RWPE1 (cell line): ENCODE results near the gene C2orf74.

Experiments
- CTCF ChIA-PET: fragments of 350-600 bp; sonication (Branson Sonifier 250); formaldehyde crosslinking; extraction: SDS; loops from one replicate; lab custom pipeline; 2021; lab: Yijun Ruan, JAX
- POLR2A ChIA-PET: fragments of 400-600 bp; formaldehyde crosslinking; extraction: SDS; loops from one replicate; lab custom pipeline; 2020; ENCODE audit warnings: antibody characterized with exemption; ENCODE audit not compliant: low non-redundant PET; lab: Yijun Ruan, JAX
- DNase-seq: peaks from one replicate; pipeline ENCODE4 v3.0.0; 2012; ENCODE audit warnings: low spot score
- H3K27ac ChIP-seq: fragments of 450-650 bp; 2 replicates; pipeline ENCODE4 v1.5.1; 2017
- CTCF ChIP-seq: fragments of 450-650 bp; conservative IDR thresholded peaks from 2 replicates; pipeline ENCODE4 v1.5.1; 2017; ENCODE audit warnings: low read depth, mild to moderate bottlenecking

The C2orf74 gene

GRCh38 chr2:61210332-61210981 lies 48.5 kb downstream of the C2orf74 start:
- ChIA-PET POLR2A (no interaction called here), CTCF (no interaction called here)
- no peak for TF ChIP-seq CTCF
- peak; percentile 62 for DNase-seq
- H3K27ac ChIP-seq: peak overlapping the region; percentile 56; the same call in 1 of the 2 replicates

GRCh38 chr2:61214171-61214570 lies 52.2 kb downstream of the C2orf74 start:
- CTCF ChIA-PET: interaction anchor here (0.6 kb wide), 1 partner anchor 67 kb away, joined by 3 read pairs; no protein-coding TSS in a partner anchor
- no peak overlapping the region for H3K27ac ChIP-seq
- DNase-seq: no peak
- POLR2A ChIA-PET: no interaction called here
- no peak for TF ChIP-seq CTCF
